Measurements from ENCODE around the gene SLC9C1. TPM values are rescaled to one million over a fixed set of nuclear protein-coding genes. Genes with fewer than 3 reads are reported as not detected.

SLC9C1 gene
- total RNA-seq, 1 donor from 2014 or later: 3.9 TPM

Small RNA genes lying within 50 kb of the gene (microRNA-seq; reads per million reads assigned to microRNA genes)
- not detected for gene MIR567

Other genes with a start within 250 kb of the SLC9C1 start
- 5.1 TPM for gene C3orf52, start 207.8 kb downstream of the SLC9C1 start, total RNA-seq
- gene GCSAM, start 161.0 kb downstream of the SLC9C1 start, total RNA-seq: not detected
- 1.4 TPM for gene CD200, start 38.9 kb upstream of the SLC9C1 start, total RNA-seq
- 0.35 TPM for gene BTLA, start 205.3 kb upstream of the SLC9C1 start, total RNA-seq